GM12878 (cell line): ENCODE data around the gene BRIX1.

ENCODE experiments used
- ATF7 ChIP-seq: fragments of 450-650 bp; IDR thresholded peaks from 2 replicates; pipeline ENCODE4 v1.6.1; 2016; ENCODE audit warnings: low read depth, mild to moderate bottlenecking
- CTCF ChIP-seq, 3 experiments: IDR thresholded peaks in 2 of 3; conservative IDR thresholded peaks in 1 of 3; 2 replicates each; pipeline ENCODE4 v1.5.1; 2011; ENCODE audit warnings: low read depth in 3 of 3, low read length in 3 of 3, mild to moderate bottlenecking in 3 of 3, control low read depth in 2 of 3, moderate library complexity in 2 of 3, inconsistent platforms in 1 of 3, mixed read lengths in 1 of 3; ENCODE audit not compliant: control insufficient read depth in 2 of 3, insufficient read depth in 1 of 3; ENCODE audit errors: extremely low read depth in 1 of 3
- EGR1 ChIP-seq, 2 experiments: IDR thresholded peaks; 1 replicate in 1 of 2; 2 replicates in 1 of 2; pipeline ENCODE4 v1.6.1; 2011 to 2012; ENCODE audit warnings: low read depth in 2 of 2, low read length in 2 of 2, borderline replicate concordance in 1 of 2, mild to moderate bottlenecking in 1 of 2, moderate library complexity in 1 of 2
- ETV6 ChIP-seq, 2 experiments: fragments of 450-650 bp in 1 of 2; IDR thresholded peaks in 1 of 2; conservative IDR thresholded peaks in 1 of 2; 2 replicates each; pipeline ENCODE4 v1.6.1; 2014; ENCODE audit warnings: antibody characterized with exemption in 1 of 2, borderline replicate concordance in 1 of 2, low read depth in 1 of 2, mild to moderate bottlenecking in 1 of 2, moderate library complexity in 1 of 2
- POLR2A ChIP-seq: IDR thresholded peaks from 2 replicates; pipeline ENCODE4 v1.6.1; 2011; ENCODE audit warnings: low read depth, mild to moderate bottlenecking, low read length
- POLR2AphosphoS5 ChIP-seq: IDR thresholded peaks from 2 replicates; pipeline ENCODE4 v1.6.1; 2011; ENCODE audit warnings: mild to moderate bottlenecking, low read length, inconsistent platforms
- SMAD1 ChIP-seq: fragments of 450-650 bp; IDR thresholded peaks from 2 replicates; pipeline ENCODE4 v1.6.1; 2018; ENCODE audit warnings: mild to moderate bottlenecking, low read depth; ENCODE audit not compliant: partially characterized antibody
- SPI1 ChIP-seq: IDR thresholded peaks from 2 replicates; pipeline ENCODE4 v1.6.1; 2011; ENCODE audit warnings: low read depth, mild to moderate bottlenecking, low read length, moderate library complexity, borderline replicate concordance; ENCODE audit not compliant: insufficient read depth
- TAF1 ChIP-seq: IDR thresholded peaks from 2 replicates; pipeline ENCODE4 v1.6.1; 2011; ENCODE audit warnings: mild to moderate bottlenecking, low read depth, low read length, borderline replicate concordance
- ZSCAN29 ChIP-seq: fragments of 450-650 bp; IDR thresholded peaks from 2 replicates; pipeline ENCODE4 v1.6.1; 2017; ENCODE audit warnings: mild to moderate bottlenecking, moderate library complexity

GRCh38 chr5:34930462-34930844 is 14.9 kb downstream of the BRIX1 start:
- TF ChIP-seq POLR2A (no peak), EGR1 (IDR thresholded peaks at IDR 0.05; ENCODE audit: borderline replicate concordance in 1 of 2, low read depth in 2 of 2, low read length in 2 of 2) (no peak), CTCF (IDR thresholded peaks at IDR 0.05 in 2 of 3, conservative IDR thresholded peaks at IDR 0.05 in 1 of 3; ENCODE audit: control insufficient read depth in 2 of 3, extremely low read depth in 1 of 3, insufficient read depth in 1 of 3, low read depth in 3 of 3, low read length in 3 of 3) (no peak), TAF1 (no peak), SMAD1 (no peak), ATF7 (no peak), POLR2AphosphoS5 (no peak), ETV6 (conservative IDR thresholded peaks at IDR 0.05 in 1 of 2, IDR thresholded peaks at IDR 0.05 in 1 of 2; ENCODE audit: borderline replicate concordance in 1 of 2, low read depth in 1 of 2) (no peak), ZSCAN29 (no peak), SPI1 (no peak)
